HG02678 (cell line): ENCODE measurements around the gene TMCC3.

Source experiments
- ATAC-seq: cut with Tn5 transposase; IDR thresholded peaks from one replicate; pipeline ENCODE4 v1.9.1; 2021; ENCODE audit warnings: mild to moderate bottlenecking, moderate library complexity; ENCODE audit not compliant: unreplicated experiment

TMCC3 gene

DNA sequence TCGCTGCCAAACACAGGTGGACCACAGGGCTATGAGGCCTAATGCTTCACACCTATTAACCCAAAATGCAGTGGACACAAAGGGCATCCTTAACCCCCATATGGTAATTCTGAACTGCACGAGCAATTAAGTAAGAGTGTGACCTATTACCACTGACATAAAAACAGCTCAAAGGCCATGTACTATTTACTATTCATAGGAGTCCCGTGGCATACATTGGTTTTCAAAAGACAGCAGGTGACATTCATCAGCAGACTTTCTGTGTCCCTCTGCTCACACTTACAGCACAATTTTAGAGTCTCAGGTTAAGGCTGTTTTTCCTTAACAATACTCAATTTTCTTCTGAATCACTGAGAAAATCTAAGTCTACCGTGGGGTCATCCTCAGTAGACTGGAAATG, 23.1 kb upstream of the TMCC3 start:
- ATAC-seq: no peak

GRCh38 chr12:94671917-94672316, 21.6 kb upstream of the TMCC3 start:
- no peak for ATAC-seq

DNA sequence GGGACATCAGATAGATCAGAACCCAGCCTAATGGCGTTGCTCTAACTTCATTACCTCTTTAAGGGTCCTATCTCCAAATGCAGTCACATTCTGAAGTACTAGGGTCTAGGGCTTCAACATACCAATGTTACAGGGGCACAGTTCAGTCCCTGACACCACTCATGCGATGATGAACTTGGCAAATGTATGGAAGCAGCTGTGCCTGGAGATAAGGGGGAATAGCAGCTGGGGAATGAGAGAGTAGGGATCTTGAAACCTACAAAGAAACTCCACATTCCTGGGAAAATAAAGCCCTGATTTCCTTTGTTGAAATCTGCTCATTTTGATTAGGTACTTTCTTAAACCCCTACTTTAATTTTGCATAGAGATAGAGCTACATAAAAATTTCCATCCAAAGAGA, 20.5 kb upstream of the TMCC3 start:
- ATAC-seq: no peak

- ATAC-seq: no peak
Measured at GRCh38 chr12:94670075-94670474, 19.7 kb upstream of the TMCC3 start.

DNA sequence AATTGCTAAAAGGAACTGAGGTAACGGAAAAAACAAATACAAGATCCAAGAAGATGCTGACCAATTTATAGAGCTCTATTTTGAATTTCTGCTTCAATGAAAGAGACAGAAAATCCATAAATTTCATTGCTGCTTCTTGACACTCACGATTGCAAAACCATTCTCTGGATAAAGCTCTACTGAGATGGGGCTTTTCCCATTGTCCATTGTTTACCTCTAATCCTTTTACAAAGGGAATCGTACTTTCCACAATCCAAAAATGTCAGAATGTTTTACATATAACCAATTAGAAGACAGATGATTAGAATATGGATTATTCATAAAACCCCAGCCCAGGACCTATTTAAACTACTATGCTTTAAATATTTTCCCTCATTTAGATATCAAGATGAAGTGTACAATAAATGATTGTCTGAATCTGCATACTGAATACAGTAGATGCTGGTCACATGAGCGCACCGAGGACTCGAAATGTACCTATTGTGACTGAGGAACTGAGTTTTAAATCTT, 16.7 kb upstream of the TMCC3 start:
- no peak for ATAC-seq

DNA sequence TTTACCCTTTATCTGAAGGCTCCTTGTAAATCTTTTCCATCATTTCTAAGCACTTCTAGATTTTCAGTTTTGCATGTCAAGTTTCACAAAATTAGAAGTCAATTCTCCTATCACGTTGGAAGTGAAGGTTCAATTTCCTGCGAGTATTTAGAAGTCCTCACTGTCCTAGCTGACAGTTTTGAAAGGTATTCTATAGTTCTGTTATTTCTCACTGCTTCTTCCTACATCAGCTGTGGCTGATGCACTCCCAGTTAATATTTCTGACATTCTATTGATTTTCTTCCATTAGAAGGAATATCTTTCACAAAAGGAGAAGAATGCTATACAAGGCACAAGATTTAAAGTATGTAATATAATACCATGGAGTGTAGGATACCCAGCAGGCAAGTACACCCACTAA, 15.8 kb upstream of the TMCC3 start:
- no peak for ATAC-seq

GRCh38 chr12:94663702-94664101, 13.3 kb upstream of the TMCC3 start:
- no peak for ATAC-seq

DNA sequence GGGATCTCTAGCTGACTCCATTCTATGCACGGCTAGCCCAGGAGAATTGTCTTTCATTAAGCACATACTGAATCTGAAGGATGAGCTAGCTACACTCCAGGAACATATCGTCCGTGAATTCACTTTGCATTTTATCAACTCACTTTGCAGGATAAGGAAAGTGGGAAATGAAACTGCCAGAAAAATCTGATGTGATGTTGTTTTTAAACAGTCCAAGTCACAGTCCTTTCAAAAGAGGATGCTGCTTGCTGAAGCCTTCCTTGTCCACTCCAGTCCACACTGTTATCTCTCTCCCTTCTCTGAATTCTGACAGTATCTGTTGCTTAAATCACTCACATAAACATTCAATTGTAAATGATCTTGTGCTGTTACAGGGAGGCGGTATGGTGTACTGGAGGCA, 12.7 kb upstream of the TMCC3 start:
- ATAC-seq: no peak

- no peak for ATAC-seq
Measured at GRCh38 chr12:94660436-94660835, 10.1 kb upstream of the TMCC3 start.

DNA sequence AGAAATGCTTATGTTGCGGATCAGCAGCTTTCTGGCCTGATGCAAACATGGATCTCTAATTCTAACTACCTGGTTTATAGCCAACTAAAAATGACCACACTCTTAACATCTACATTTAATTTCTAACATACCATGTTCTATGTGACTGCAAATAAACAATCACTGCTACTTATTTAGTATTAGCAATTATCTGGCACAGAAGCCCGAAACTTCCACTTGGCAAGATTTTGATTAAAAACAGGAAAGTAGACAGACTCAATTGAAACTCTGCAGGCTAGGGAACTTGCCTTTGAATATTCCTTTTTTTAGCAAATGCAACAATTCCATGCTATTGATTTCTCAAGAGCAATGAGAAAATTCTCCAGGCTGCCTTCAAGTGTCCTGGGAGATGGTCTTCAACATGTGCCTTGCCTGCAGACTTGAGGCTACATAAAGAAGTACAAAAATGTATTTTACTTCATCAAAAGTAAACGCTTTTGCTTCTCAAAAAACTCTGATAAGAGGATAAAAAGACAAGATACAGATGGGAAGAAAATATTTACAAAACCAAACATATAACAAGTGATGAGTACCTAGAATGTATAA, 9.1 kb upstream of the TMCC3 start:
- no peak for ATAC-seq

GRCh38 chr12:94658931-94659330, 8.6 kb upstream of the TMCC3 start:
- ATAC-seq: no peak

DNA sequence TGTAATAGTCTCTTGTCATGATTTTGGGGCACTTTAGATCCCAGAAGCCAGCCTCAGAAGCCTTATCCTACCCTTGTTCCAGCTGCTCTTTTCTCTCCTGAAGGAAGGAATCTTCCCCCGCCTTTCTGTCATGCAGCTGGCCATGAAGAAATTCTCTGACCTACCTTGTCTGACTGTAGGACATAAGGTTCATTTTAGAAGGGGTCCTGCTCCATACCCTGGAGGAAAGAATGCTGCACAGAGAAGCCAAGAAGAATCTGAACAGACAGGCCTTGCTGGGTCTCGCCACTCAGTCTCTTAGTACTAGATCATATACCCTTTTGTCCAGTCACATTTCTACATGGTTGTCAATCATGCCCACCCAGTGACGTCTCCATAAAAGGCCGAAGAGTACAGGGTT, 6.2 kb upstream of the TMCC3 start:
- no peak for ATAC-seq

- peak; percentile 55 for ATAC-seq
Measured at GRCh38 chr12:94649349-94650142, 811 bp downstream of the TMCC3 start.

- no peak for ATAC-seq
Measured at GRCh38 chr12:94648578-94648977, 1.8 kb downstream of the TMCC3 start.

DNA sequence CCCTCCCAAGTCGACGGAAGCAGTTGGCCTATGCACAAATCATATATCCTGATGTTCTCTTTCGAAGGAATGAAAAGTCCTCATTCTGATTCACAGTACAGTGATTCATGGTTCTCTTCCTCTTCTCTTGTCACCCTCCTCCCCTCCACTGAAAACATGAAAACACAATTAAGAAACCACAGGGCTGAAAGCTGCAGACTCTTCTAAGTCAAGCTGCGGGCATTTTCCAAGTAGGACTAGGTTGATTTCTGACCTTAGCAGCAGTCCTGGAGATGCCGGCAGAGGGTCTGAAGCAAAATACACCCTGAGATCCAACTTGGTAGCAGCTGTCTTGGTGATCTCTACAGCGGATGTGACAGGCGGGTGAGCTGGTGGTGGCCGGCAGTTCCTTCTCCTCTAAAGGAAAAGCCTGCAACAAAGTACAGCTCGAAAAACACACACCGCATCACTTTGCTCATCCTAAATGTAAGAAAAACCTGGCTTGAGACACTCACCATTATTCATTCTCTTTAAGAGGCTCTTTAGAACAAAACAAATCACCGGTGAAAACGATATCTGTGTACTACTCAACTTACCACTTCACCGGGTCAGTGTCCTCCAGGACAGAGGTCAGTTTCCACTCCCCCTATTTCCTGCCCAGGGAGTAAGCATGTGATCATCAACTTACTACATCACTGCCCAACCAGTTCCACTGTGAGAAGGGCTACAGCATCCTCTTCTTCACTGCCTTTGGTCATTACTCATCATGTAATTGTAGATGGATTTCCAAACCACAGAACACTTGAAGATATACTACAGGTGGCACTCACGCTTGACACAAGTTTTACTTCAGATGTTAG, 6.0 kb downstream of the TMCC3 start:
- no peak for ATAC-seq

DNA sequence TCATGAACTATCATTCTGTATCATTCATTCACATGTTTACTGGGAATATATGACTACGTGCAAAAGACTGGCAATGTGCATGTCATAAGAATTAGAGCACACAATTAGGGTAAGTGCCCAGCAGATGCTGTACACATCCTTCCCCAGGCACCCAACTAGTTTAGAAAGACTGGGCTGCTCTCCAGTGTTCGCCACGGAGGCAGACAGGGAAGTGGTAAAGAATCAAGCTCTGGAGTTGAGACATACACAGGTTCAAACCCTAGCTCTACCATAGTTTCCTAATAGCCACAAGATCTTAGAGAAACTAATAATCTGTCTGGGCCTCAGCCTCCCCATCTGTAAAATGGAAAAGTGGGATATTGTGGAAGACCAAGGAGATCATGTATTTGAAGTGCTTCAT, 6.8 kb downstream of the TMCC3 start:
- ATAC-seq: no peak

GRCh38 chr12:94641283-94641682, 9.1 kb downstream of the TMCC3 start:
- no peak for ATAC-seq

GRCh38 chr12:94640134-94640928, 10.0 kb downstream of the TMCC3 start:
- peak; percentile 65 for ATAC-seq

GRCh38 chr12:94638521-94638920, 11.8 kb downstream of the TMCC3 start:
- ATAC-seq: no peak

GRCh38 chr12:94637390-94638113, 12.8 kb downstream of the TMCC3 start:
- ATAC-seq: no peak
